Measurements from ENCODE around the gene ABHD2.

DNA sequence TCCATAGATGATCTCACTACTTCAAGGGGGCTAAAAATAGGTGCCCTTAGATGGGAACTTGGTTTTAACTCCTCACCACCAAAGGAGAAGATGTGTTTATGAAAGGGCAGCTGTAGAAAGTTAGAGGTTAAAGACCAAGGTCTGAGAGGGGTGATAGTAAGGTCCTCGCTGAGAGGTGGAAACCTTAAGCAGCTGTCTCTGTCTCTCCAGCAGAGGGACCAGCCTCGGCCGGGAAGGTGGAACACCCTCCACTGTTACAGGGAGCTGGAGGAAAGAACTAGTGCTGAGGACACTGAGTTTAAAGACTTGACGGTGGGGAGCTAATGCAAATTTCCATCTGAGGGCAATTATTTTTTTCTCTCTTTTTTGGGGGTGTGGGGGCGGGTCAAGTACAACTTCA lies 142.0 kb downstream of the ABHD2 start:
- TF ChIP-seq, protein P1, sequence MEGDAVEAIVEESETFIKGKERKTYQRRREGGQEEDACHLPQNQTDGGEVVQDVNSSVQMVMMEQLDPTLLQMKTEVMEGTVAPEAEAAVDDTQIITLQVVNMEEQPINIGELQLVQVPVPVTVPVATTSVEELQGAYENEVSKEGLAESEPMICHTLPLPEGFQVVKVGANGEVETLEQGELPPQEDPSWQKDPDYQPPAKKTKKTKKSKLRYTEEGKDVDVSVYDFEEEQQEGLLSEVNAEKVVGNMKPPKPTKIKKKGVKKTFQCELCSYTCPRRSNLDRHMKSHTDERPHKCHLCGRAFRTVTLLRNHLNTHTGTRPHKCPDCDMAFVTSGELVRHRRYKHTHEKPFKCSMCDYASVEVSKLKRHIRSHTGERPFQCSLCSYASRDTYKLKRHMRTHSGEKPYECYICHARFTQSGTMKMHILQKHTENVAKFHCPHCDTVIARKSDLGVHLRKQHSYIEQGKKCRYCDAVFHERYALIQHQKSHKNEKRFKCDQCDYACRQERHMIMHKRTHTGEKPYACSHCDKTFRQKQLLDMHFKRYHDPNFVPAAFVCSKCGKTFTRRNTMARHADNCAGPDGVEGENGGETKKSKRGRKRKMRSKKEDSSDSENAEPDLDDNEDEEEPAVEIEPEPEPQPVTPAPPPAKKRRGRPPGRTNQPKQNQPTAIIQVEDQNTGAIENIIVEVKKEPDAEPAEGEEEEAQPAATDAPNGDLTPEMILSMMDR (IDR thresholded peaks at IDR 0.05; ENCODE audit: low read length) = no peak
- TF ChIP-seq EZH2 (optimal IDR thresholded peaks at IDR 0.05; ENCODE audit: low read depth, low read length) = no peak

All from MM.1S (cell line).